ENCODE data around the gene CLNS1A.

- TF ChIP-seq EP300 (IDR thresholded peaks at IDR 0.05) (no peak), CTCF (IDR thresholded peaks at IDR 0.05) (no peak)
Observed at GRCh38 chr11:77589181-77589520, 48.4 kb downstream of the CLNS1A start.
